NCI-H2196 (cell line): Measurements from ENCODE around the gene PSG7.
"Not testable (repeated sequence)": the region's sequence is repeated elsewhere in the genome, so short reads cannot be mapped to it uniquely, and the experiment has no call there.

Source experiments
- DNase-seq: peaks from one replicate; lab custom pipeline; 2025; ENCODE audit not compliant: unreplicated experiment; lab: John Stamatoyannopoulos, UW

The PSG7 gene

GRCh38 chr19:42937107-42937506 is at the start of gene PSG7:
Gene PSG7, minus strand, starts transcription at chr19:42937207. Its CDS starts 131 bp downstream, at chr19:42937076.
- DNase-seq = not testable (repeated sequence)

GRCh38 chr19:42985588-42985987 is 48.6 kb upstream of the PSG7 start:
- no peak for DNase-seq

GRCh38 chr19:42982111-42982510 is 45.1 kb upstream of the PSG7 start:
- not testable (repeated sequence) for DNase-seq

- not testable (repeated sequence) for DNase-seq
These were observed 34.4 kb upstream of the PSG7 start for GRCh38 chr19:42971451-42971850.

- DNase-seq = no peak
These were observed 28.2 kb upstream of the PSG7 start for GRCh38 chr19:42965176-42965575.

GRCh38 chr19:42961119-42961518 is 24.1 kb upstream of the PSG7 start:
- no peak for DNase-seq

- not testable (repeated sequence) for DNase-seq
These were observed 15.1 kb upstream of the PSG7 start for GRCh38 chr19:42952126-42952525.

GRCh38 chr19:42951476-42951875 is 14.5 kb upstream of the PSG7 start:
- not testable (repeated sequence) for DNase-seq

- no peak for DNase-seq
These were observed 5.3 kb upstream of the PSG7 start for GRCh38 chr19:42942187-42942789.

GRCh38 chr19:42934726-42935125 is 2.3 kb downstream of the PSG7 start:
- DNase-seq = not testable (repeated sequence)

GRCh38 chr19:42934183-42934582 is 2.8 kb downstream of the PSG7 start:
- DNase-seq = not testable (repeated sequence)

GRCh38 chr19:42933412-42933811 is 3.6 kb downstream of the PSG7 start:
- not testable (repeated sequence) for DNase-seq

- not testable (repeated sequence) for DNase-seq
These were observed 4.4 kb downstream of the PSG7 start for GRCh38 chr19:42932485-42933101.

GRCh38 chr19:42930214-42930613 is 6.8 kb downstream of the PSG7 start:
- DNase-seq = not testable (repeated sequence)

- no peak for DNase-seq
These were observed 8.1 kb downstream of the PSG7 start for GRCh38 chr19:42928896-42929295.

GRCh38 chr19:42926781-42927180 is 10.2 kb downstream of the PSG7 start:
- DNase-seq = no peak

GRCh38 chr19:42923106-42923505 is 13.9 kb downstream of the PSG7 start:
- DNase-seq = peak; percentile 6

- not testable (repeated sequence) for DNase-seq
These were observed 16.0 kb downstream of the PSG7 start for GRCh38 chr19:42920971-42921370.

- DNase-seq = no peak
These were observed 17.3 kb downstream of the PSG7 start for GRCh38 chr19:42919757-42920079.

- DNase-seq = not testable (repeated sequence)
These were observed 17.8 kb downstream of the PSG7 start for GRCh38 chr19:42919070-42919756.

- not testable (repeated sequence) for DNase-seq
These were observed 18.5 kb downstream of the PSG7 start for GRCh38 chr19:42918377-42919069.

GRCh38 chr19:42917634-42918033 is 19.4 kb downstream of the PSG7 start, which contains the start of gene PSG6:
Gene PSG6, minus strand, starts transcription at chr19:42917894. Its CDS starts 102 bp downstream, at chr19:42917792.
- not testable (repeated sequence) for DNase-seq
